HG03442 (cell line): Measurements from ENCODE around the gene CARMIL3.

ENCODE experiments used
- ATAC-seq: cut with Tn5 transposase; IDR thresholded peaks from one replicate; pipeline ENCODE4 v1.9.1; 2021; ENCODE audit warnings: mild to moderate bottlenecking, moderate library complexity; ENCODE audit not compliant: unreplicated experiment

CARMIL3 gene

GRCh38 chr14:24113801-24114531 lies 62.2 kb downstream of the CARMIL3 start:
- peak; percentile 25 for ATAC-seq

GRCh38 chr14:24114532-24115421 lies 63.0 kb downstream of the CARMIL3 start, which contains the start of the genes DCAF11 and NRL:
Gene DCAF11, plus strand, starts transcription at chr14:24114777. Its CDS starts 818 bp downstream, at chr14:24115595.
Gene NRL, minus strand, starts transcription at chr14:24114949. Its CDS starts 32,101 bp downstream, at chr14:24082848.
- peak; percentile 82 for ATAC-seq

GRCh38 chr14:24115422-24116127 lies 63.8 kb downstream of the CARMIL3 start:
- ATAC-seq: no peak

- no peak for ATAC-seq
Observed at GRCh38 chr14:24116128-24116814, 64.5 kb downstream of the CARMIL3 start.

- no peak for ATAC-seq
Observed at GRCh38 chr14:24117179-24117578, 65.4 kb downstream of the CARMIL3 start.
